SK-N-MC (cell line): Measurements from ENCODE around the gene SPATA17.

ENCODE experiments used
- DNase-seq: peaks from one replicate; pipeline ENCODE4 v3.0.0-alpha.2; 2011; ENCODE audit warnings: low read depth, low spot score
- H3K27ac ChIP-seq: fragments of 200-600 bp; sonication (generic); 2 replicates; pipeline ENCODE4 v1.5.1; 2016; ENCODE audit warnings: mixed run types
- H3K36me3 ChIP-seq: fragments of 200-600 bp; sonication (generic); 2 replicates; pipeline ENCODE4 v1.6.1; 2017; ENCODE audit warnings: antibody characterized with exemption, low read length, mixed read lengths; ENCODE audit not compliant: insufficient read depth
- H3K4me3 ChIP-seq: fragments of 200-600 bp; sonication (generic); 2 replicates; pipeline ENCODE4 v1.5.1; 2016
- H3K9ac ChIP-seq: fragments of 200-600 bp; sonication (generic); 2 replicates; pipeline ENCODE4 v1.8.0; 2017; ENCODE audit warnings: mixed run types, mixed read lengths; ENCODE audit not compliant: insufficient read length
- H3K9me3 ChIP-seq: fragments of 200-600 bp; sonication (generic); 2 replicates; pipeline ENCODE4 v1.6.1; 2017; ENCODE audit warnings: low read depth, mild to moderate bottlenecking, antibody characterized with exemption, low read length, moderate library complexity, mixed read lengths
- EZH2 ChIP-seq: fragments of 200-600 bp; sonication (generic); IDR thresholded peaks from one replicate; pipeline ENCODE4 v1.6.1; 2017; ENCODE audit warnings: antibody characterized with exemption
- FOXP2 ChIP-seq: optimal IDR thresholded peaks from 2 replicates; pipeline ENCODE3; 2011; ENCODE audit warnings: mild to moderate bottlenecking, moderate library complexity; ENCODE audit not compliant: insufficient read depth; ENCODE audit errors: extremely low read length, control extremely low read depth
- POLR2AphosphoS5 ChIP-seq: IDR thresholded peaks from 2 replicates; pipeline ENCODE4 v1.6.1; 2012; ENCODE audit warnings: mild to moderate bottlenecking, low read depth, low read length, borderline replicate concordance

SPATA17 gene

DNA sequence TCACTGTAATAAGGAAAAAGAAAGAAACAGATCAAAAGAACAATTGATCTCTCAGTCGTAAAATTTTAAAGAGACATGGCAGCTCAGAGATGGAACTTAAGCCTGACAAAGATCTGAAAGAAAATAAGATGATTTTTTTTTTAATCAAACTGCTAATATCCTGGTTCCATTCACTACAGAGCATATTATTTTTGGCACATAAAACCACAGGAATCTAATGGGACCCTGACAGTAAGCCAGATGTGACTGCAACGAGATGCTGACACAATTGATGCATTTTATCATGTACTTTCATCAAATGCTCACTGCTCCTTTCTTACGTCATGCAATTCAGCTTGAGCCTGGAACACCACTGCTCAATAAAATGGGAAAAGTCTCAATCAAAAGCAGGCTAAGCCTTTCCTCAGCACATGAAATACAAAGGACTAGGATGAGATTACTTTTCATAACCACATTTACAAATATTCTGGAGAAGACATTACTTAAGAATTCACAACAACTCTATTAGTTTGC lies 16.9 kb upstream of the SPATA17 start:
- Histone ChIP-seq H3K36me3 (peaks cover 19% of the 10 kb centered on the region), H3K9ac (no peak overlapping the region), H3K27ac (no peak overlapping the region), H3K4me3 (no peak overlapping the region), H3K9me3 (no peaks in the 10 kb centered on the region)
- no peak for DNase-seq
- TF ChIP-seq FOXP2 (no peak), EZH2 (no peak)

DNA sequence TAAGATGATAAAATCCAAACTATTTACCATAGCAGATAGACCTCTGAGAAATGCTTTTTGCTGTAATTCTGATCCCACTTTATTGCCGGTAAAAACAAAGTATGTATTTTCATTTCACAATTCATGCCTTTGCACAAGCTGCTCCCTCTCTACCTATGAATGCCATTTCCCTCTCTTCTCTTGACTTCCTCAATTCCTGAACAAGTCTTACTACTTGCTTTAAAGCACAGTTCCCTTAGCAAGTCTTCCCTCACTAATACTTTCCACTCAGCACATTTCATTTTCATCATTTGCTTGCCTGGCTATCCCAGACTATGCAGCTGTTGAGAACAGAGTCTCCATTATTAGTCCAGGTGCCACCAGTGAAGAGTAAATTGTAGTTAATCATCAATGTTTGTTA lies 14.0 kb upstream of the SPATA17 start:
- no peak for TF ChIP-seq POLR2AphosphoS5
- TF ChIP-seq FOXP2: no peak
- no peak for TF ChIP-seq EZH2

DNA sequence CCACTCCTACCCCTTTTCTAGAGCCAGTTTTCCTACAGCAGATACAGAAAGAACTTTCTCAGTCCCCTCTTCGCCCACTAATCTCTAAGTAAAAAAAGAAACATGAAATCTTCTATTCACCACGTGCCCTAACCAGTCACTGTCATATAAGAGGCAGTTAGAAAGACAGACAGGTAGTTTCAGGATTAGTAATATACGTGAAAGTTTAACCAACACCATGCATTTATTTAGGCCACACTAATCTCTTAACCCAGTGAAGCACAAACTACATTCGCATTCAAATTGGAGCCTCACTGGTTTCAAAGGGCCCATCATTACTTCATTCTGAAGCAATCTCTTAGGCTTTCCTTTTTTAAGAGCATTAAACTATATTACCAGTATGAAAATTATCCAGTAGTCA lies 10.3 kb upstream of the SPATA17 start:
- DNase-seq: no peak
- Histone ChIP-seq H3K4me3 (no peak overlapping the region), H3K36me3 (peaks cover 14% of the 10 kb centered on the region), H3K9ac (no peak overlapping the region), H3K27ac (no peak overlapping the region), H3K9me3 (no peaks in the 10 kb centered on the region)
- TF ChIP-seq FOXP2: no peak
- TF ChIP-seq EZH2: no peak

More for the DNA sequence above, 14.0 kb upstream of the SPATA17 start:
- Histone ChIP-seq H3K27ac (no peak overlapping the region), H3K4me3 (no peak overlapping the region), H3K9ac (no peak overlapping the region), H3K36me3 (peaks cover 14% of the 10 kb centered on the region), H3K9me3 (no peaks in the 10 kb centered on the region)
- no peak for DNase-seq

DNA sequence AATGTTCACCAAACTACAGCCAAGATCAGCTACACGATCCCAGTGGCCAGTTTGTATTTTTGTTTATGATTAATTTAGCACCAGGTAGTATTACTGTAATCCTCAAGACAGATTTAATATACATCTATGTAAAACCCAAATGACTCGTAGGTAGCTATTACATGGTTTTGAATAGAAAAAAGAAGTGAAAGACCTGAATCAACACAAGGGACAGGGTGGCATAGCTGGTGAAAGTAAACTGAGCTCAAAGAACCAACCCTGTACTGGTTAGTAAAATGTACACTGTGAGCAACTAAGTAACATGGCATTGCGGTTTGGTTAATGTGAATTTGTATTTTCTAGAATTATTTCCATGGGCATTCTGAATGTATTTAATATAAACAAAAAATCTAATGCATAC lies 9.1 kb upstream of the SPATA17 start:
- no peaks in the 10 kb centered on the region for H3K9me3 ChIP-seq
- TF ChIP-seq POLR2AphosphoS5: no peak
- no peak for TF ChIP-seq FOXP2
- no peak for TF ChIP-seq EZH2
- H3K27ac ChIP-seq: no peak overlapping the region
- H3K36me3 ChIP-seq: peaks cover 14% of the 10 kb centered on the region
- no peak for DNase-seq
- no peak overlapping the region for H3K9ac ChIP-seq
- no peak overlapping the region for H3K4me3 ChIP-seq

DNA sequence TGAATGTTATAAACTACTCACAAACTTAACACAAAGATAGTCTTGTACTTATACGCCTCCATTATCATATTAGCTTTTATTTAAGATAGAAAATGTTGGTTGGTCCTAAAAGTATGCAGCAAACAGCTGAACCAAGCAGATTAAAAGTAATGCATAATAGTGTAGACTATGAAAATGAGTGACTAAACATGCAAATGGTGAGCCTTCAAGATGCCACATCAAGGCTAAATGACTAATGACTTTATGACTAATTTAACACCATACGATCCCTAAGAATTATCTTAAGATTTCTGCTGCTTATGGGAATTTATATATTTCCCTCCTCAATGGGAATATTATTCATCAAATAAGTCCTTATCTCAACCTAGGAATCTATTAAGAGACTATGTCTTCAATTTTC lies 4.8 kb upstream of the SPATA17 start:
- Histone ChIP-seq H3K36me3 (no peaks in the 10 kb centered on the region), H3K9me3 (no peaks in the 10 kb centered on the region), H3K9ac (no peak overlapping the region), H3K4me3 (no peak overlapping the region), H3K27ac (no peak overlapping the region)
- DNase-seq: no peak
- TF ChIP-seq EZH2 (no peak), POLR2AphosphoS5 (no peak), FOXP2 (no peak)

DNA sequence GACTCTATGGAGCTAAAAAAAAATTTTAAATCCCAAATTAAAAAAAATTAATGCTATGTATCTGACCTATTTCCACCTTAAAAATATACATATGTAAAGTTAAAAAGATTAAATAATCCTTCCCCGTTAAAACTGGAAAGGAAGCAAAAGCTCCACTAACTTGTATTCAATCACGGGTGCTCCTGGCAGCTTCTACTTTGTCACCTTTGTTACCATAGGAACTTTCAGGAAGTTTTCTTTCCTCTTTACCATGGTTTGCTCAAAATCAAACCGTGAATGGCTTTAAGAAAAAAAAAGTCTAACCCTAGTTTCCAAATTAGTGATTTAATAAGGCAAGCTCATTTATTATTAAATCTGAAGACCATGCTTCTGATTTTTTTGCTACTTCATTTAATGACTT lies 3.7 kb upstream of the SPATA17 start:
- H3K4me3 ChIP-seq: no peak overlapping the region
- no peak for TF ChIP-seq FOXP2
- TF ChIP-seq POLR2AphosphoS5: no peak
- no peak for TF ChIP-seq EZH2
- H3K9ac ChIP-seq: no peak overlapping the region
- no peaks in the 10 kb centered on the region for H3K36me3 ChIP-seq
- no peak overlapping the region for H3K27ac ChIP-seq
- H3K9me3 ChIP-seq: no peaks in the 10 kb centered on the region
- DNase-seq: no peak

DNA sequence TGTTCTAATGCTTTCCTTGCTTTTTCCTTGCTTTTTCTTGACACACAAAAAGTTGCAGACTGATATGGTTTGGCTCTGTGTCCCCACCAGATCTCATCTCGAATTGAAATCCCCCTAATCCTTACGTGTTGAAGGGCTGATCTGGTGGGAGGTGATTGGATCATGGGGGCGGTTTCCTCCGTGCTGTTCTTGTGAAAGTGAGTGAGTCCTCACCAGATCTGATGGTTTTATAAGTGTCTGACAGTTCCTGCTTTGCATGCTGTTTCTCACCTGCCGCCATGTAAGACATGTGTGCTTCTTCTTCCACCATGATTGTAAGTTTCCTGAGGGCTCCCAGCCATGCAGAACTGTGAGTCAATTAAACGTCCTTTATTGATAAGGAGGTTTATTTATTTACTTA lies 11.3 kb downstream of the SPATA17 start:
- Histone ChIP-seq H3K9ac (no peak overlapping the region), H3K27ac (no peak overlapping the region), H3K36me3 (no peaks in the 10 kb centered on the region), H3K9me3 (no peaks in the 10 kb centered on the region), H3K4me3 (no peak overlapping the region)
- no peak for TF ChIP-seq POLR2AphosphoS5
- TF ChIP-seq FOXP2: no peak
- no peak for TF ChIP-seq EZH2
- DNase-seq: no peak

DNA sequence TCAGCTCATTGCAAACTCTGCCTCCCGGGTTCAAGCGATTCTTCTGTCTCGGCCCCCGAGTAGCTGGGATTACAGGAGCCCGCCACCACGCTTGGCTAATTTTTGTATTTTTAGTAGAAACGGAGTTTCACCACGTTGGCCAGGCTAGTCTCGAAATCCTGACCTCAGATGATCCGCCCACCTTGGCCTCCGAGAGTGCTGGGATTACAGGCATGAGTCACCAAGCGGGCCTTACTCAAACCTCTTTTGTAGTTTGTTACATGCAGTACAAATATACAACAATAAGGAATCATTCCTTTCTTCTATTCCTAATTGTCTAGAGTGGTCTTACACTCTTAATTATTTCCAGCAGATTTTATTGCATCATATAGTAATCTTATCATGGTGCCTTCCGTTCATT lies 16.6 kb downstream of the SPATA17 start:
- H3K4me3 ChIP-seq: no peak overlapping the region
- H3K27ac ChIP-seq: no peak overlapping the region
- no peaks in the 10 kb centered on the region for H3K36me3 ChIP-seq
- no peak overlapping the region for H3K9ac ChIP-seq
- no peak for DNase-seq
- TF ChIP-seq POLR2AphosphoS5 (no peak), EZH2 (no peak), FOXP2 (no peak)
- H3K9me3 ChIP-seq: no peaks in the 10 kb centered on the region

DNA sequence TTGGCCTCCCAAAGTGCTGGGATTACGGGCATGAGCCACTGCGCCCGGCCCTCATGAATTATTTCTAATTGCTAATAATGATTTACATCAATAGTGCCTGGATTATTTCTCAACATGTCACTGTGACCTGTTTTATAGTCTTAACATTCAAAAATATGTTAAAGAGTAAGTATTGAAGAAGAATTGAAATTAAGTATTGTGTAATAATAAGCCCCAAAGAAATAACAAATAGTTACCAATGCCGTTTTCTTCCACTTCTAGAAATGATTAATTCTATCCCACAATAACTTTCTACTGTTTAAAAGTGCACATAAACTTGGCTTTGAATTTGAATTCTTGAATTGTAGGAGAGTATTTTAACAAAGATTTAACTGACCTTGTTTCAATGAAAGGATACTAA lies 19.5 kb downstream of the SPATA17 start:
- no peak for TF ChIP-seq EZH2
- no peak for TF ChIP-seq FOXP2
- no peak for TF ChIP-seq POLR2AphosphoS5

More for the DNA sequence above, 19.5 kb downstream of the SPATA17 start:
- no peak overlapping the region for H3K4me3 ChIP-seq
- no peak for DNase-seq
- no peaks in the 10 kb centered on the region for H3K9me3 ChIP-seq
- H3K9ac ChIP-seq: no peak overlapping the region
- H3K36me3 ChIP-seq: no peaks in the 10 kb centered on the region
- H3K27ac ChIP-seq: no peak overlapping the region
